GM12891 (cell line): ENCODE data around the gene DYSF.

Source experiments
- DNase-seq: peaks from one replicate; pipeline ENCODE4 v3.0.0; 2011; ENCODE audit warnings: low spot score; ENCODE audit not compliant: insufficient read length
- FAIRE-seq: peaks from 2 replicates; lab custom pipeline; 2011; peaks lifted over from hg19 to GRCh38; lab: Jason Lieb, UNC
- PAX5 ChIP-seq: IDR thresholded peaks from 2 replicates; pipeline ENCODE4 v1.6.1; 2011; ENCODE audit warnings: low read length, moderate library complexity, mild to moderate bottlenecking; ENCODE audit not compliant: insufficient read depth, severe bottlenecking
- POLR2A ChIP-seq: IDR thresholded peaks from 2 replicates; pipeline ENCODE4 v1.6.1; 2011; ENCODE audit warnings: low read depth, low read length, control low read depth
- POLR2AphosphoS5 ChIP-seq: IDR thresholded peaks from 2 replicates; pipeline ENCODE4 v1.6.1; 2011; ENCODE audit warnings: low read depth, low read length, control low read depth
- POU2F2 ChIP-seq: IDR thresholded peaks from 2 replicates; pipeline ENCODE4 v1.6.1; 2011; ENCODE audit warnings: low read depth, mild to moderate bottlenecking, control low read depth, low read length, moderate library complexity
- SPI1 ChIP-seq: IDR thresholded peaks from 2 replicates; pipeline ENCODE4 v1.6.1; 2011; ENCODE audit warnings: low read depth, low read length, control low read depth
- TAF1 ChIP-seq: IDR thresholded peaks from 2 replicates; pipeline ENCODE4 v1.6.1; 2011; ENCODE audit warnings: low read depth, low read length, control low read depth

Gene DYSF

GRCh38 chr2:71546777-71547281 lies 93.5 kb downstream of the DYSF start:
- no peak for TF ChIP-seq TAF1
- TF ChIP-seq PAX5, result no peak
- TF ChIP-seq POU2F2, result no peak
- no peak for TF ChIP-seq POLR2AphosphoS5
- TF ChIP-seq SPI1, result no peak
- no peak for TF ChIP-seq POLR2A
- no peak for FAIRE-seq

GRCh38 chr2:71547616-71548285 lies 94.4 kb downstream of the DYSF start:
- TF ChIP-seq POLR2AphosphoS5 (no peak), TAF1 (no peak), POU2F2 (no peak)

More at GRCh38 chr2:71546777-71547281, 93.5 kb downstream of the DYSF start:
- DNase-seq, result no peak

GRCh38 chr2:71548646-71549425 lies 95.5 kb downstream of the DYSF start:
- peak; percentile 90 for FAIRE-seq
- TF ChIP-seq SPI1 (no peak), POLR2AphosphoS5 (no peak)
- DNase-seq, result peak; percentile 79

More at GRCh38 chr2:71547616-71548285, 94.4 kb downstream of the DYSF start:
- DNase-seq, result no peak
- no peak for FAIRE-seq

- no peak for TF ChIP-seq TAF1
- TF ChIP-seq POLR2AphosphoS5, result no peak
- TF ChIP-seq POU2F2, result no peak
- TF ChIP-seq POLR2A, result no peak
- no peak for TF ChIP-seq PAX5
- TF ChIP-seq SPI1, result no peak
- DNase-seq, result no peak
- FAIRE-seq, result no peak
These were observed 97.7 kb downstream of the DYSF start for GRCh38 chr2:71550801-71551630.

GRCh38 chr2:71551631-71551915 lies 98.2 kb downstream of the DYSF start:
- DNase-seq (no peak), FAIRE-seq (no peak)
- no peak for TF ChIP-seq POLR2AphosphoS5
- no peak for TF ChIP-seq TAF1
- TF ChIP-seq POLR2A, result no peak

- no peak for FAIRE-seq
These were observed 99.0 kb downstream of the DYSF start for GRCh38 chr2:71552356-71552755.

GRCh38 chr2:71552861-71553301 lies 99.5 kb downstream of the DYSF start:
- no peak for DNase-seq
- FAIRE-seq, result no peak
- no peak for TF ChIP-seq SPI1
- TF ChIP-seq PAX5, result no peak
- TF ChIP-seq POU2F2, result no peak
- TF ChIP-seq POLR2AphosphoS5, result no peak
- TF ChIP-seq TAF1, result no peak
- no peak for TF ChIP-seq POLR2A

More at GRCh38 chr2:71552356-71552755, 99.0 kb downstream of the DYSF start:
- no peak for TF ChIP-seq TAF1
- TF ChIP-seq POU2F2, result no peak
- TF ChIP-seq POLR2AphosphoS5, result no peak
- TF ChIP-seq POLR2A, result no peak
- TF ChIP-seq SPI1, result no peak
- TF ChIP-seq PAX5, result no peak
- no peak for DNase-seq

- FAIRE-seq (no peak), DNase-seq (no peak)
- TF ChIP-seq PAX5 (no peak), TAF1 (no peak), POLR2A (no peak)
These were observed 100.8 kb downstream of the DYSF start for GRCh38 chr2:71554028-71554705.

- FAIRE-seq (no peak), DNase-seq (no peak)
- TF ChIP-seq TAF1, result no peak
- no peak for TF ChIP-seq POLR2A
- TF ChIP-seq POU2F2, result no peak
- TF ChIP-seq SPI1, result no peak
These were observed 101.3 kb downstream of the DYSF start for GRCh38 chr2:71554706-71555056.
